IPS DF 19.7 (cell line): ENCODE data around the gene TMEM183A.
"Not testable (repeated sequence)": the region's sequence is repeated elsewhere in the genome, so short reads cannot be mapped to it uniquely, and the experiment has no call there.

Experiments
- DNase-seq: peaks from one replicate; pipeline ENCODE4 v3.0.0-alpha.2; 2013; ENCODE audit warnings: low read depth, low spot score

TMEM183A gene

GRCh38 chr1:203006948-203007871, at the start of gene TMEM183A:
Gene TMEM183A, plus strand, starts transcription at chr1:203007374. Its CDS starts 92 bp downstream, at chr1:203007466.
- DNase-seq, result peak; percentile 90

- peak; percentile 56 for DNase-seq
Measured at GRCh38 chr1:202957733-202958543, 49.2 kb upstream of the TMEM183A start, which contains the start of gene ADIPOR1. Gene ADIPOR1, minus strand, starts transcription at chr1:202958312. Its CDS starts 7,242 bp downstream, at chr1:202951070.

- DNase-seq, result no peak
Measured at GRCh38 chr1:202958544-202959275, 48.5 kb upstream of the TMEM183A start.

- no peak for DNase-seq
Measured at GRCh38 chr1:202959276-202959620, 47.9 kb upstream of the TMEM183A start.

GRCh38 chr1:202961220-202961880, 45.8 kb upstream of the TMEM183A start:
- no peak for DNase-seq

- no peak for DNase-seq
Measured at GRCh38 chr1:202964791-202965410, 42.3 kb upstream of the TMEM183A start.

- no peak for DNase-seq
Measured at GRCh38 chr1:202965422-202965821, 41.8 kb upstream of the TMEM183A start.

- DNase-seq, result no peak
Measured at GRCh38 chr1:202966006-202966898, 40.9 kb upstream of the TMEM183A start.

GRCh38 chr1:202967684-202968281, 39.4 kb upstream of the TMEM183A start:
- no peak for DNase-seq

GRCh38 chr1:202968351-202968750, 38.8 kb upstream of the TMEM183A start:
- DNase-seq, result no peak

- peak; percentile 59 for DNase-seq
Measured at GRCh38 chr1:202968895-202969295, 38.3 kb upstream of the TMEM183A start.

GRCh38 chr1:202972046-202972445, 35.1 kb upstream of the TMEM183A start:
- no peak for DNase-seq

- DNase-seq, result no peak
Measured at GRCh38 chr1:202974856-202975255, 32.3 kb upstream of the TMEM183A start.

- no peak for DNase-seq
Measured at GRCh38 chr1:202976633-202977032, 30.5 kb upstream of the TMEM183A start.

GRCh38 chr1:202979459-202979858, 27.7 kb upstream of the TMEM183A start:
- no peak for DNase-seq

GRCh38 chr1:202981939-202982338, 25.2 kb upstream of the TMEM183A start:
- no peak for DNase-seq

GRCh38 chr1:202982715-202983430, 24.3 kb upstream of the TMEM183A start:
- DNase-seq, result no peak

- DNase-seq, result not testable (repeated sequence)
Measured at GRCh38 chr1:202986120-202986519, 21.1 kb upstream of the TMEM183A start.

- DNase-seq, result no peak
Measured at GRCh38 chr1:202987255-202987654, 19.9 kb upstream of the TMEM183A start.
